ENCODE measurements around the gene TXNRD2.

TXNRD2 gene

DNA sequence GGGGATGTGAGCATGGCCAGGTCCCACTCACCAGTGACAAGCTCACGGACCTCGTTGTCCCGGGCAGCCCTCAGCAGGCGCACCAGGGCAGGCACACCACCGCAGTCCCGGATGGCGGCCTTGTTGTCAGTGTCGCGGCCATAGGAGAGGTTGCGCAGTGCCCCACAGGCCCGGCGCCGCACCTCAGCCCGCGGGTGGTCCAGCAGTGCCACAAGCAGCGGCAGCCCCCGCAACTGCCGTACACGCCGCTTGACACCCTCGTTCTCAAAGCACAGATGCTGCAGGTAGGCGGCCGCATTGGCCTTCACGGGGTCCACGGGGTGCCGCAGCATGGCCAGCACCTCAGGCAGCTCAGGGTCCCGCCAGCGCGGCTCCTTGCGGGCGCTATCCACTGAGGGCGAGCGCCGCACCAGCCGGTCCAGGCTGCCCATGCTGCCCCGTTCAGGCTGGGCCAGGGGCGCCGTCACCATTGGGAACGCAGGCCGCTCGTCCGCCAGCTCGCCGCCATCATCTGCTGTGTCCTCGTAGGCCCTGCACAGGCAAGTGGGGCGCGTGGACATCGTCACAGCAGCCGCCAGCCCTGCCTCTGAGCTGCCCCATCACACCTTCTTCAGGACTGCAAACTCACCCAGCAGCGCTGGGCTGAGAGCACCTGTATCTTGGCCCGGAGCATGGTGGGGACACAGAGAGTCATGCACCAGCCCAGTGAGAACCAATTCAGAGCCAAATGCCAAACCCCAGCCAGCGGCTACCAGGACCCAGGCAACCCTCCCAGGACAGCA lies 38.3 kb upstream of the TXNRD2 start:
- DNase-seq, result no peak

GRCh38 chr22:19978748-19979147 lies 37.1 kb upstream of the TXNRD2 start:
- DNase-seq, result no peak

GRCh38 chr22:19977296-19978243 lies 36.0 kb upstream of the TXNRD2 start:
- DNase-seq, result no peak

- DNase-seq, result no peak
These were observed 35.1 kb upstream of the TXNRD2 start for GRCh38 chr22:19976671-19977070.

GRCh38 chr22:19975707-19976035 lies 34.1 kb upstream of the TXNRD2 start:
- DNase-seq, result no peak

DNA sequence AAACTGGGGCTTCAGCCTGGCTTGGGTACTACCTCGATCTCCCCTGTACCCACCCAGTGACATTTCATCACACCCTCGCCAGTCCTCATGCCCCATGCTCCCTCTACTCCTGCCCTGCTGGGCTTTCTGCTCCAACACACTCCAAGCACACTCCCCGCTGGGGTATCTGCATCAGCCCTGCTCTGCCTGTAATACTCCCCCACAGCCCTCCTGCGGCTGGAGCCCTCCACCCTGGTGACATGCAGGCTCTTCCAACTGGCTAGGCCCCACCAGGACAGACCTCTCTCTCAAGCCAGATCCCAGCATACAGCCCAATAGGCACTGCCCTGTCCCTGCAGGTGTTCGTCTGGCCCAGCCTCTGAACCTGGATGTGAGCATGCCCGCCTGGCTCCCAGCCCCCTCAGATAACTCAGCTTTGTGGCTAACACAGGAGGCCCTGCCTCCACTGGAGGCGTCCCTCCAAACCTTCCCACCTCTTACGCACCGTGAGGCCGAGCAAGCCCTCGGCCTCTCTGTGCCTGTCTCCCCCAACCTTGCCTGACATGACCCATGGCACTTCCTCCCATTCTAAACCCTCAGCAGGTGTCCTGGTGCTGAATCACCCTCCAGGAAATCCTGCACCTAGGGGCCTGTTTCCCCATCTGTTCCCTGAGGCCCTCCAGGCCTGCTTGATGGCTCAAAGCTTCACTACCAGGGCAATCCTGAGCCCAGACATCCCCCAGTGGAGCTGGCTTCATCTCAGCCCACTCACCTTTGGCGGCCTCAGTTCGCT lies 33.5 kb upstream of the TXNRD2 start:
- DNase-seq, result no peak

- peak; percentile 24 for DNase-seq
These were observed 32.7 kb upstream of the TXNRD2 start for GRCh38 chr22:19974268-19974861.

DNA sequence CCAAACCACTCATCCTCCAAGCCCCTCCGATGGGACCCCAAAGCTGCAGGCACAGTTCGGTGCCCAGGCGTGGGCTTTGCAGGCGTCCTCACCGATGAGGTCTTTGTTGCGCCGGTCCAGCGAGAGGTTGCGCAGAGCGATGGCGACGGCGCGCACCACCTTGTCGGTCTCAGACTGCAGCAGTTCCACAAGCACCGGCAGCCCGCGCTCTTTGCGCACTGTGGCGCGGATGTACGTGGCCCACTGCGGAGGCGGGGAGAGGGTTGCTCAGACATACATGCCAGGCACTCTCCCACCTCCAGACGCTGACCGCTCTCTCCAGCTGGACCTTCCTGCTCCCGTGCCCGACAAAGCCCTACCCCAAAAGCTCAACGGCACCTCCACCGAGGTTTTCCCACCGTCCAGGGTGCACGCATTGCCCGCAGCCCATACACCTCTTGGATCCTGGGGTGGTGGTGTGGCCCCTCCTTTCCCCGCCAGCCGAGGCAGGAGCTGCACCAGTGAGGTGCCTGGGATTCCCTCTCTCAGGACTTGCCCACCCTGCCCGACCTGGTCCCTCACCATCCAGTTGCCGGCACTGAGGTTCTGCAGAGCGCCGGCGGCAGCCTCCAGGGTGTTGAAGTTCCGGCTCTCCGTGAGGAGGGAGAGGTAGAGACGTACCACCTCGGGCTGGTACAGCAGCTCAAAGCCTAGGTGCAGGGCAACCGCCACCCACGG lies 32.1 kb upstream of the TXNRD2 start:
- no peak for DNase-seq

DNA sequence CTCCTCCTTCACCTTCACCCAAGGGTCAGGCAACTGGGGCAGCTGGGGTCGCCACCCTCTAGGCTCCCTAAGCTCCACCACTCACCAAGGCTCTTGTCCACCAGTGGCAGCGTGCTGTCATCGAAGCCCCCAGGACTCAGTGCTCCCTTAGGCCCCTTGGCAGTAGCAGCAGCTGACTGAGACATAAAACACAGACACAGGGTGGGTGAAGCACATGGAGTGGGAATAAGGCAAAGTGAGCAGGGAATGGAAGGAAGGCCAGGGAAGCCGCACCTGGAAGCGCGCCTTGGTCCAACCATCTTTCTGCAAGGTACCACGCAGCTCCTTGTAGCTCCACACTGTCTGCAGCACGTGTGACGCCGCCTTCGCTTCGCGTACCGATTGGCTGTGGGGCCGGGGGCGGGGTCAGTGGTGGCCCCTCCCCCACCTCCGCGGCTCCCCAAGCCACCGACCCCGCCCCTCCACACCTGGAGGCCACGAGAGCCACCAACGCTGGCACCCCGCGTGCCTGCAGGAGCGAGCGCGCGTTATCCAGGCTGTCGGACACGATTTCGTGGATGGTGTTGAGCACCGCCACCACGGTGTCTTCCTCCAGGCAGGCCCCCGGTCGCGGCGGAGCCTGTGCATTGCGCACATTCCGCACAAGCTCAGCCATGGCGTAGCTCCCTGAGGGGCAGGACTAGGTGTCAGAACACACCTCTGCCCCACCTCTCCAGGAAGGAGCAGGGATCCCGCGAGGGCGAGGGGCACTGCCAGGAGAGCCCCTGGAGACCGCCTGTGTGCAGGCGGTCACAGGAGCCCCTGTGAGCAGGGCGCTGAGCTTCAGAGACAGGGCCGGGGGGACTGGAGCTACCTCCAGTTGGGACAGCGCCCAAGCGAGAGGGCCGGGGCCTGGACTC lies 31.3 kb upstream of the TXNRD2 start:
- DNase-seq, result no peak

DNA sequence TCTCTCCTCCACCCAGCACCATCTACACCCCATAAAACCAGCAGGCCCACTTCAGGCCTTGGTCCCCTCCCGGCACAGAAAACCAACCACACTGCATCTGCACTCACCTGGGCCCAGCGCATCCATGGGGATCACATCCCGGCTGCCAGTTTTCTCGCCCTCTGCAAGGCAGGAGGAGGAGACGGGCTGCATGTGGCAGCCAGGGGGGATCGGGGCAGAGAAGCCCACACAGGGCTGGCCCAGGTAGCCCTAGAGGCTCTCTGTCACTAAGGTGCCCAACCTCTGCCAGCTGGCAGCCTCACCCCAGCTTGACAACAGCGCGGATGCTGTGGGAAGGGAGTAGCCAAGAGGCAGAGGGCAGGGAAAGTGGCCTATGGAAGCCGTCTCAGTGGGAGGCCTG lies 30.6 kb upstream of the TXNRD2 start:
- DNase-seq, result no peak

GRCh38 chr22:19971276-19972124 lies 29.9 kb upstream of the TXNRD2 start:
- DNase-seq, result no peak

GRCh38 chr22:19970479-19971275 lies 29.1 kb upstream of the TXNRD2 start:
- peak; percentile 44 for DNase-seq

DNA sequence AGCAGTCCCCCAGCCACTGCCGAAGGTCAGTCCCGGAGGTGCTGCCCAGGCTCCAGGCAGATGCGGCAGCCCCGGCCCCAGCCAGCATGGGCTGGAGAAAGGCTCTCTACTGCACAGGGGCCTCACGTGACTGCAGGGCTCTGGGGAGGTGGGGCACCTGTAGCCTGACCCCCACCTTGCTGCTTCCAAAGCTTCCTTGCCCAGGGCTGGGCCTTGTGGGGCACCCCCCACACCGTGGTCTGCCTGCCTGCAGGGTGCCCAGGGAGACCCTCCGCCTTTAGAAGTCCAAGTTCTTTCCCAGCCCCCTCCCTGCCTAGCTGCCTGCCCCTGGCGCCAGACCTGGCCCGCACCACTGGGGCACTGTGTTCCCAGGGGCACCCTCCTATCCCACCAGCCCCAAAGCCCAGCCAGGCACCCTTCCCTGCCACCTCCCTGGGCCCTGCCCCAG lies 28.4 kb upstream of the TXNRD2 start:
- DNase-seq, result no peak

DNA sequence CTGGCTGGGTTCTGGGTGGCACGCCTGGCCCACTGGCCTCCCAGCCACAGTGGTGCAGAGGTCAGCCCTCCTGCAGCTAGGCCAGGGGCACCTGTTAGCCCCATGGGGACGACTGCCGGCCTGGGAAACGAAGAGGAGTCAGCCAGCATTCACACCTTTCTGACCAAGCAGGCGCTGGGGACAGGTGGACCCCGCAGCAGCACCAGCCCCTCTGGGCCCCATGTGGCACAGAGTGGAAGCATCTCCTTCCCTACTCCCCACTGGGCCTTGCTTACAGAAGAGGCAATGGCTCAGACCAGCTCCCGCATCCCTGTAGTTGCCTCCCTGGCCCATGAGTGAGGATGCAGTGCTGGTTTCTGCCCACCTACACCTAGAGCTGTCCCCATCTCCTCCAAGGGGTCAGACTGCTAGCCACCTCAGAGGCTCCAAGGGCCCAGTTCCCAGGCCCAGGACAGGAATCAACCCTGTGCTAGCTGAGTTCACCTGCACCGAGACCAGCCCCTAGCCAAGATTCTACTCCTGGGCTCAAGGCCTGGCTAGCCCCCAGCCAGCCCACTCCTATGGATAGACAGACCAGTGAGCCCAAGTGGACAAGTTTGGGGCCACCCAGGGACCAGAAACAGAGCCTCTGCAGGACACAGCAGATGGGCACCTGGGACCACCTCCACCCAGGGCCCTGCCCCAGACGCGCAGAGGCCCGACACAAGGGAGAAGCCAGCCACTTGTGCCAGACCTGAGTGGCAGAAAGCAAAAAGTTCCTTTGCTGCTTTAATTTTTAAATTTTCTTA lies 27.7 kb upstream of the TXNRD2 start:
- no peak for DNase-seq

DNA sequence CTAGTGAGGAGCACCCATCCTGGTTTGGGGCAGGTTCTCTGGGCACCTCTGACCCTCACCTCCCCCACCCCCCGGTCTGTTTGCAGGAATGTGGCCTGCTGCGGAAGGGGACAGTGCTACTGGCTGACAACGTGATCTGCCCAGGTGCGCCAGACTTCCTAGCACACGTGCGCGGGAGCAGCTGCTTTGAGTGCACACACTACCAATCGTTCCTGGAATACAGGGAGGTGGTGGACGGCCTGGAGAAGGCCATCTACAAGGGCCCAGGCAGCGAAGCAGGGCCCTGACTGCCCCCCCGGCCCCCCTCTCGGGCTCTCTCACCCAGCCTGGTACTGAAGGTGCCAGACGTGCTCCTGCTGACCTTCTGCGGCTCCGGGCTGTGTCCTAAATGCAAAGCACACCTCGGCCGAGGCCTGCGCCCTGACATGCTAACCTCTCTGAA lies 26.9 kb upstream of the TXNRD2 start:
- DNase-seq, result no peak

GRCh38 chr22:19967850-19968449 lies 26.3 kb upstream of the TXNRD2 start:
- DNase-seq, result no peak

DNA sequence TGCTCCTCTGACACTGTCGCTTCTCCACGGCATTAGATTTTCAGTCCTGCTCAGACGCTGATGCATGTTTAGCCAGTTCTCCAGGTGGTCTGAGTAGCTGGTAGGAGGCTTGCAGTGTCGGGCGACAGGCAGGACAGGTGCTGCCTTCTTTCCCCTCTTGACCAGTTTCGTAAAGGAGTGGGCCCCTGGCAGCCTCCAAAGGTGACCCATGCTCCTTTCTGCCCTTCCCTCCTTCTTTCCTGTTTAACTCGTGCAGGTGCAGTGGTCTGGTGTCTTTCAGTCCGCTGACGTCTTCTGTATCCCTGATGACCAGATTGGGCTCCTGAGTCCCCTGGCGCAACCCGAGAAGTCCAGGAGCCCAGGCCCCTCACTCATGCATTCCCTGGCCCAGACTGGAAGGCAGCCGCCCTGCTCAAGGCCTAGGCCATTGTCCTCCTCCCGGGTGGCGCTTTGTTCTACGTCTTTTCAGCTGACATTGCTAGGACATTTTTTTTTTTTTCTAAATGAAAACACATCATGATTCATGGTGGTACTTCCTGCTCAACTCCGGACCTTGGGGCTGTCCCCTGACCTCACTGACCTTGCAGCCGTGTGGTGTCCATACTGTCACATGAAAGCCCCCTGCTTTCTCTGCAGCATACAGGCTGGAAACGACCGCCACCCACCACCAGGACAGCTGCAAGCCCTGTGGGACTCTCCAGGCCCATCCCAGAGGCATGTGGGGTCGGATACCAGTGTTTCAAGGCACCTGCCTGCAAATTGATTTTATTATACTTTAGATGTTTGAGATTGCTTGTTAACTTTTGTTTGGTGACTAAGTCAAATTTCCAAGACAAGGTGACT lies 25.5 kb upstream of the TXNRD2 start:
- no peak for DNase-seq
